COR-L47 (cell line): ENCODE results near the gene OSMR.
"Not testable (repeated sequence)": the region's sequence is repeated elsewhere in the genome, so short reads cannot be mapped to it uniquely, and the experiment has no call there.

Source experiments
- DNase-seq: peaks from one replicate; lab custom pipeline; 2025; lab: John Stamatoyannopoulos, UW

Gene OSMR

DNA sequence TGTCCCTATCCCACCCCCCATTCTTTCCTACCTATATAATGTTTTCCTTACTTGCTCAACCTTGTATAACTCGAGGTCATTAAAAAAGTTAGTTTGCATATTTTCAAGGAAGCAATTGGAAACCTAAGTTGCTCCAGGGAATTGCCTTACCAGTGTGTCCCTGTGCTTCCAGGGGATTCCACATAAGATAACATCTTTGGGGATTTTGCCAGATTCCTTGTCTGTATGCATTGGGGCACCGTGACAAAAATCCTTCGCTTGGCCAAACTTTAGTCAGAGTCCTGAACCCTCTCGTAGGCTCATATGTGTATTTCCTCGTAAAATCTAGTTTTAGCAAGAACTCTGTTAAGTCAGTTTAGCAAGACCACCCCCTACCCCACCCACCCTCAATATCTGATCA, 14.7 kb upstream of the OSMR start:
- DNase-seq = no peak

DNA sequence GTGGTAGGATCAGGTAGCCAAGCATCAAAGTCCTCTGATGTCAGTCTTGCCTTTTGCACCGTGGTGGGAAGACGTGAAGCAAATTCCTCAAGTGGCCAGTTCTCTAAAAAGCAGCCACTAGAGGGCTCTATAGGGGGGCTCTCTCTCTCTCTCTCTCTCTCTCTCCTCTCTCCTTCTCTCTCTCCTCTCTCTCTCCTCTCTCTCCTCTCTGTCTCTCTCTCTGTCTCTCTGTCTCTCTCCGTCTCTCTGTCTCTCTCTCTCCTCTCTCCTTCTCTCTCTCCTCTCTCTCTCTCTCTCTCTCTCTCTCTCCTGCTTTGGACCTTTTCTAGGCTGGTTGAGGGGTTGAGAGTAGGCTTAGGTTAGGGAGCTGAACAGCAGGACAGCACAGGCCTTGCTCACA, 13.9 kb upstream of the OSMR start:
- DNase-seq = no peak

DNA sequence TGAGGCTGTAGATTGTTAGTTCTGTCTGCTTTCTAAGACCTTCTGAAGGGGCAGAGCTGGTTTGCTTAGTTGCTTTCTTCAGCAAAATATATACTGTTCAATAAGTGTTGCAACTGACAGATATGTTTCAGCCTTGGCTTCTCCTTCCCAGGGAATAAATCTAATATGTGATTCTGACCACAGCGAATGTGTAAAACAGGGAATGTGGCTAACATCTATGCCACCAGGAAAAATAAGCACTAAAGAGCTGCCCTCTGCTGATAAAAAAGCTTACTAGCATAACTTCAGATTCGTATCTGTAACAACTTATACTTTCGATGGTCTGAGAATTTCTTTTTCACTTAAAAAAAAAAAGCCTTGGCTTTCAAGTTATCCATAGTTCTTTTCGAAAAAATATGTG, 13.0 kb upstream of the OSMR start:
- DNase-seq = no peak

DNA sequence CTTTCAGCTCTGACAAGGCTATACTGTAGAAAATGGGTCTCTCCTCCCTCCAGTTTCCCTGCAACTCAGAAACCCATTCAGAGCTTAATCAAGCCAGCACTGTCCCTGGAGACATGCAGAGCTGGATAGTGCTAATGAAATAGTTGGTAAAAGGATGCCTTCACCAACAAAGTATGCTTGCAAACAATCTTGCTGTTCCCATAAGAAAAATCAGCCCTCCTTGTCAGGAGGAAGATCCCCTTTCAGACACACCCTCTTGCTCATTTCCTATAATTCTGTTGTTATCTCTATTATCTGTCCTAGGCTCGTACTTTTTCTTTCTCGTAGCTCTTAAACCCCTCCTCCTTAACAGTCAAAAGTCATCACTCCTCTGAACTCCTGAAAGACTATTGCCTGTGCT, 9.9 kb upstream of the OSMR start:
- no peak for DNase-seq

DNA sequence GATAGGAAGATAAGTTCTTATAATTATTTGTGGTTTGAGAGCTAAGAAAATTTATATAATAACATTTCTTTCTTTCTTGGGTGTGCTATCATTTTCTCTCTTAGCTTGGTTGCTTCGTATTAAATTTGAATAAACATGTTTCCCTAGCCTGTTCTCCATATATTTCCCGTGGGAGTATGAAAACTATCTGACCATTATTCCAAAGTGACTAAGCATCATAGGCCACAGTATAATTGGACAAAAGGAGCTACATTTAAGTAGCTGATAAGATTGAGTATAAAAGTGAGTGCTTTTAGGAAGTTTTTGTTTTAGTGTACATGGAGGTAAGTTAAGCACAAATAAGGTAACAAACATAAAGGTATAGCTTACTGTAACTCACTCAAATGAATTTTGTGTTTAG, 8.4 kb upstream of the OSMR start:
- no peak for DNase-seq

DNA sequence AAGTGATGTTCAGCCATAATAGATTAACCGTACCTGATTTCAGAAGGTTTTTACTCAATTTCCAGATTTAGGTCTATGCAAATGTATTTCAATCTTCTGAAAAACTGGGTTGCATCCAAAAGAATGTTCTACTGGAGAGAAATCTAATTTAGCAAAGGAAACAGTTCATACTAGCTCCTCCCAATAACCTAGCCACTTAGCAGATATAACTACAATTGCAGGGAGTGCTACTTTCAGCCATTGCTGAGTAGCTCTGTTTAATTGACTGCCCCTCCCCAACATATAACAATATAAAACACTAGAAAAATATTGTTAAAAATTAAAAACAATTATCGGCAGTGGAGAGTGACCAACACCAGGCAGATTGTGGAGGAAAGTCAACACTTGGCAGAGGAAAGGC, 7.9 kb upstream of the OSMR start:
- DNase-seq = no peak

DNA sequence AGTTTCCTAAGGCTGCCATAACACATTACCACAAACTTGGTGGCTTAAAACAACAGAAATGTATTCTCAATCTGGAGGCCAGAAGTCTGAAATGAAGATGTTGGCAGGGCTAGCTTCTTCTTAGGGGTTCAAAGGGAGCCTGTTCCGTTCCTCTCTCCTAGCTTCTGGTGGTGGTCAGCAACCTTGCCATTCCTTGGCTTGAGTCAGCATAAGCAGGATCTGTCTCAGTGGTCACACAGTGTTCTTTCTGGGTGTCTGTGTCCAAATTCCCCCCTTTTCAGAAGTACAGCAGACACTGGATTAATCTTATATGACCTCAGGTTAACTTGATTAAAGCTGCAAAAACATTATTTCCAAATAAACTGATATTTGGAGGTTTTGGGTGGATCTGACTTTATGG, 2.1 kb upstream of the OSMR start:
- DNase-seq = no peak

DNA sequence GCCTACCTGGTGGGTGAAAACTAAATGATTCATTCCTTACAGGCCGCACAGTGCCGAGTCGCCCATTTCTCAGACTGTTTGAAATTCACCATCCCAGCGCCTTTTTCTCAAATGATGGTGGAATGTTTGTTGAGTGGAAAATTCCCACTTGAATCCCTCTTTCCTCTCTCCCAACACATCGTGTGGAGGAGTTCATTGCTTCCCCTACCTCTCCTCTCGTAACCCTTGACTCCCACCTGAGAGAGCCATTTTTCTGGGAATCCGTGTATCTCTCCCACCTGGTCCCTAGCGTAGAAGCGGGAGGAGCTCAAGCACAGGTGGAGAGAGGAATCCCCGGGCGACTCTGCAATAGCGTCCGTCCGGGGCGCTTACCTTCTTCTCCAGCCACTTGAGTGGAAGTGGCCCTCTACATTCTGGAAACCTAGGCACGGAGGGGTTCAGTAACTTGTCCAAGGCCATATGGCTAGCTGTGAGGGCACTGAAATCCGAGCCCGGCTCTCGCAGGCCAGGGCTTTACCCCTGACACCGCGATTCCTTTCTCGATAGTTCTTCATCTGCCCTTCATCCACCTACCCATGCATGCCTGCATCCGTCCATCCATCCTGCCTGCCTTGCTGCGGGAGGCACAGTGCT, 683 bp downstream of the OSMR start:
- no peak for DNase-seq

DNA sequence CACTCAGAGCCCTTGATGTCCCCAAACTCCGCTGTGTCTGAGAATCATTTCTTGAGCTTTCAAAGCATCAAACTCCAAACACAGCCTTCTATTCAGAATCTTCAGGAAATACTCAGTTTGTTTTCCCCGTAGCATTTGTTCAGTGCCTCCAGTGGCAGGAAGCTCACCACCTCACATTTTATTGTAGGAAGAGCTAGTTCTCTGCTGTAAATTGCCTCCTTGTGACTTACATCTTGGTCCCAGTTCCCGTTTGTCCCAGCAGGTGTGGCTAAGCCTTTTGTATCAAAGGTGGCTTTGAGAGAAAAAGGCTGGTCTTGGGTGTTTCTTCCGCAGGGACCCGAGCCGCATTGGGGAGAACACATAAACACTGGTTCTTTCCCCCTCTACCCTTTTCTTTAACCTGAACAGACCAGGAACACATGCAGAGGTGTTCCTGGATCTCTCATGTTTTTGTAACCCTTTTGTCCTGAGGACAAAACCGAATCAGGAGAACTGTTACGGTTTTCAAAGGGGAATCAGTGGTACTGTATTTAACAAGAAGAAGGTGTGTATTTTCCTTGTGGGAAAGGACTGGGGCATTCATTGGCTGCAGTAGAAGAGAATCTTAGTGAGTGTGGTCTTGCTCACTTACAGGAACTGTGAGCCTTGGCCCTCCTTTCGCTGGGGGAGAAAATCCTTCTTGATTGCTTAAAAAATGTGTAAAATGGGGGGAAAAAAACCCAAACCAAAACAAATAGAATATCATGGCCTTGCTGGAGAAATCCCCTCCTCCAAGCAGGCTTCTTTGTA, 1.9 kb downstream of the OSMR start:
- no peak for DNase-seq

DNA sequence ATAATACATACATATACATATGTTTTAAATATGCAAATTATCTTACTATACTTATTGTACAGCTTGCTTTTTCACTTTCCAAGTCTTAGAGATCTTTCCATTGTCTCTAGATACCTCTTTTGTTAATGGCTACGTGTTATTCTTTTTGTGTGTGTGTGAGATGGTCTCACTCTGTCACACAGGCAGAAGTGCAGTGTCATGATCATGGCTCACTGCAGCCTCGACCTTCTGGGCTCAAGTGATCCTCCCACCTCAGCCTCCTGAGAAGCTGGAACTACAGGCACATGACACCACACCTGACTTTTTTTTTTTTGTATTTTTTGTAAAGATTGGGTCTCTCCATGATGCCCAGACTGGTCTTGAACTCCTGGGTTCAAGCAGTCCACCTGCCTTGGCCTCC, 2.8 kb downstream of the OSMR start:
- DNase-seq = no peak

DNA sequence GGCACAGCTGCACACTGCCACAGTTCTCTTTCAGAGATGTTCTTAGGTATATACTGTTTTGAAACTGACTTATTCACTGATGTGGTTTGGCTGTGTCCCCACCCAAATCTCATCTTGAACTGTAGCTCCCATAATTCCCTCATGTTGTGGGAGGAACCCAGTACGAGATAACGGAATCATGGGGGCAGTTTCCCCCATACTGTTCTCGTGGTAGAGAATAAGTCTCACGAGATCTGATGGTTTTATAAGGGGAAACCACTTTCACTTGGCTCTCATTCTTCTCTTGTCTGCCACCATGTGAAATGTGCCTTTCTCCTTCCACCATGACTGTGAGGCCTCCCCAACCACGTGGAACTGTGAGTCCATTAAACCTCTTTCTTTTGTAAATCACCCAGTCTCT, 5.8 kb downstream of the OSMR start:
- DNase-seq = not testable (repeated sequence)

DNA sequence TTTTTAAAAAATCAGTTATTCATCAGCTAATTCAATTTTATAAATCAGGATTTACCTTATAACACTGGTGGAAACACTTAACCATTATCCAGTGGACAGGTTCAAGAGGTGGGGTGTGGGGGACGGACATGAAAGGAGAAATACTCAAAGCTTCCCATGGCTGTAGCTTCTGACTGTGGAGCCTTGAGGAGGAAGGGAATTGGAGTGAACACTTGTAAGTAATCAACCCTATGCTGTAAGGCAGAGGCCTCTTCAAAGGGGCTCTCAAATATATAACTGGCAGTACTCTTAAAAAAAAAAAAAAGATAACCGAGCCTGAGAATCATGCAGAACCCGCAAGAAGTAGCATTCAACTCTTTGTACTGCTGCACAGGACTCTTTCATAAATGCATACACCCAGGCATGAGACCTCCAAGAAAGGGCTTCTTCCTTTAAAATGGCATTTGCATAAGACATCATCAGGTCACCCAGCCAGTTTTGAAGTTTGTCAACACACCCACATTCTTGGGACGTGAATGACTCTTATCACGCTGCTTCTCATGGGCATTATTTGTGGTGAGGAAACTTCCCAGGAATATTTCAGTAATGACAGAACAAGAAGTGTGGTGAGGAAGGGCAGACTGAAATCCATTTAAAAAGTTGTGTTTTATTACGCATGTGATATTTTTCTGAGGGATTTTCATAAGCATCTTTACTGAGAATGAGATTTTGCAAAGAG, 8.1 kb downstream of the OSMR start:
- DNase-seq = no peak

DNA sequence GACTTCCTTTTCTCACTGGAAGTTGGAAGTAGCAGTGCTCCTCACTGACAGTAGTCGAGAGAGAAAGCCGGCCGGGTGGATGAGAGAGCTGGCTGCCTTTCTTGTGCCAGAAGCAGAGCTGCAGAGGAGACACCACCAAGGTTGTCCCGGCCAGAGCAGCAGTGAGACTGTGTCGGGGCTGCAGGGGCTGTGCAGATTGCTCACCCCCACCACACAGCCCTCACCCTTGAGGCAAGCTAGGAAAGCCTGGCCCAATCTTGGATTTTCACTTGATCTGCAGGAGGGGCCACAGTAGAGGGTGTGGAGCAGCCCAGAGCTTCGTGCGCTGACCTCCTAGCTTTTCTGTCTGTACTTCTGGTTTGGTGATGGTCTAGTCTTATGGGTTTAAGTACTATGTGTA, 9.1 kb downstream of the OSMR start:
- no peak for DNase-seq

DNA sequence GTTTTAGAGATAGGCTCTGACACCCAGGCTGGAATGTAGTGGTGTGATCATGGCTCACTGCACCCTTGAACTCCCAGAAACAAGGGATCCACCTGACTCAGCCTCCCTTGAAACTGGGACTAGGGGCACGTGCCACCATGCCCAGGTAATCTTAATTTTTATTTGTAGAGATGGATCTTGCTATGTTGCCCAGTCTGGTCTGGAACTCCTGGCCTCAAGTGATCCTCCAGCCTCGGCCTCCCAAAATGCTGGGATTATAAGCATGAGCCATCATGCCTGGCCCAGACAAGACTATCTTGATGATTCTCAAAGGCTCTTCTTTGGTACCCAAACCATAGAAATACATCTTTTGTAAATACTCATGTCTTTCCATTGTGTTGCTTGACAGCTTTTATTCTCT, 10.8 kb downstream of the OSMR start:
- DNase-seq = no peak

DNA sequence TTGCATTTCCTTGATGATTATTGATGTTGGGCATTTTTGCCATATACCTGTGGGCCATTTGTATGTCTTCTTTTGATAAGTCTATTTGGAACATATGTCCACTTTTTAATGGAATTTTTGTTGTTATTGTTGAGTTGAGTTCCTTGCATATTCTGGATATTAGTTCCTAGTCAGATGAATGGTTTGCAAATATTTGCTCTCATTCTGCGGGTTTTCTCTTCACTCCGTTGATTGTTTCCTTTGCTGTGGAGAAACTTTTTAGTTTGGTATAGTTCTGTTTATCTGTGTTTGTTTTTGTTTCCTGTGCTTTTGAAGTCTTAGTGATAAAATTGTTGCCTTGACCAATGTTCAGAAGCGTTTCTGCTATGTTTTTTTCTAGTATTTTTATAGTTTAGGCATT, 13.0 kb downstream of the OSMR start:
- no peak for DNase-seq

DNA sequence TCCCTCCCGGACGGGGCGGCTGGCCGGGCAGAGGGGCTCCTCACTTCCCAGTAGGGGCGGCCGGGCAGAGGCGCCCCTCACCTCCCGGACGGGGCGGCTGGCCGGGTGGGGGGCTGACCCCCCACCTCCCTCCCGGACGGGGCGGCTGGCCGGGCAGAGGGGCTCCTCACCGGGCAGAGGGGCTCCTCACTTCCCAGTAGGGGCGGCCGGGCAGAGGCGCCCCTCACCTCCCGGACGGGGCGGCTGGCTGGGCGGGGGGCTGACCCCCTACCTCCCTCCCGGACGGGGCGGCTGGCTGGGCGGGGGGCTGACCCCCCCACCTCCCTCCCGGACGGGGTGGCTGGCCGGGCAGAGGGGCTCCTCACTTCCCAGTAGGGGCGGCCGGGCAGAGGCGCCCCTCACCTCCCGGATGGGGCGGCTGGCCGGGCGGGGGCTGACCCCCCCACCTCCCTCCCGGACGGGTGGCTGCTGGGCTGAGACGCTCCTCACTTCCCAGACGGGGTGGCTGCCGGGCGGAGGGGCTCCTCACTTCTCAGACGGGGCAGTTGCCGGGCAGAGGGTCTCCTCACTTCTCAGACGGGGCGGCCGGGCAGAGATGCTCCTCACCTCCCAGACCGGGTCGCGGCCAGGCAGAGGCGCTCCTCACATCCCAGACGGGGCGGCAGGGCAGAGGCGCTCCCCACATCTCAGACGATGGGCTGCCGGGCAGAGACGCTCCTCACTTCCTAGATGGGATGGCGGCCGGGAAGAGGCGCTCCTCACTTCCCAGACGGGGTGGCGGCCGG, 16.4 kb downstream of the OSMR start:
- not testable (repeated sequence) for DNase-seq

DNA sequence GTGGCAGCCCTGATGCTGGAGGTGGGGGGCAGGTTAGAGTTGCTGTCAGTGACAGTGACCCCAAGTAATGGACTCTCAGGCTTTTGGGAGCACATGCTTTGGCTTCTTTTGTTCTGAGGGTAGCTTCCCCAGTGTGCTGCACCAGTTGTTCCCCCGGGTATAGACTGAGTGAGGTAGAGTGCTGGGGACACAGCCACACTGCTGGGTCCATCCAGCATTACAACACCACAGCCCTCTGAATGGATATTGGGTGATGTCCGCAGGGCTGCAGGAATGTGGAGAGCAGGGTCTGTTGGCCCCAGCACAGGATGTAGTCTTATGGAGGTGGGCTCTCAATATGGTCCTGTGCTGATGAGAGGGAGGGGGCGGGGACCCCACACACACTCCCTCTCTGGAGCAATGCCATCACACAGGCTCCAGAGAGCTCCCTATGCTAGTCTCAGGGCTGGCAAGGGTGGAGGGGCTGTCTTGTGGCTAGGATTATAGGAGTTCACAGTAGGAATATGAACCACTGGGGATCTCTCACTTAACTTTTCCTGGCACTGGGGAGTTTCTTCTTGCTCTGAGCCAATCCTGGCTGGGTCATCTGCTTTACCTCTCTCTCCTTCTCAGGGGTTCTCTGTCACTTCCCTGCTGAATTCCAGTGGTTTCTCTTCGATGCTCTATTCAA, 20.7 kb downstream of the OSMR start:
- no peak for DNase-seq

DNA sequence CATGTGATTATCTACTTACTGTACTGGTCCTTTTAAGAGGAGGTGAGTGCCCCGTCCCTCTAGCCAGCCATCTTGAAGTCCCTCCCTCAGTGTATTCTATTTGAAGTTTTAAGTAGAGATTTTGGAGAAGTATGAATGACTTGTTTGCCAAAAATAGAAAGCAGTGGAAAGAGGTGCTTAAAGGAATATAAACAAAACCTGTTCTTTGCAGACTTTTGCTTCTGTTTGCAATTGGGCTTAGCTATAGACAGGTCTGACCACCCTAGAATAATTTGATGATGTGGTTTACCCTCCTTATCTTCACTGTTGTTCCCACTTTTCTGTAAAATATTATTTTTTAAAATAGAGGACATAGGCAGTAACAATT, 21.2 kb downstream of the OSMR start:
- no peak for DNase-seq

DNA sequence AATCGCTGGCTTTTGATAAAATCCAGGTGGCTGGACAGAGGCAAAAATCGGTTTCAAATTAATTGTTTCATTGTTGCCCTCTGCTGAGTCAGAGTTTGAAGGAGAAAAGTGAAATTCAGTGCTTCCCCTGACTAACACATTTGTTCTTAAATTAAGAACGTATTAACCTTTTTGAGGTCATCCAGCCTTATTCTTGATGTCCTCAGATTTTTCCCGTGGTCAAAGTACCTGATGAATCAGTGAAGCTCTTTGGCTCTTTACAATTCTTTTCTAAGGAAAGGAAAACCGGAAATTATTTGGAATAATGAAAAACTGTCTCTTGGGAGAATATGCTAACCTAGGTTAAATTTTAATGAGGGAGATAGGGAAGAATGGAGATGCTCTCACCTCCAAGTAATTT, 21.6 kb downstream of the OSMR start:
- no peak for DNase-seq

DNA sequence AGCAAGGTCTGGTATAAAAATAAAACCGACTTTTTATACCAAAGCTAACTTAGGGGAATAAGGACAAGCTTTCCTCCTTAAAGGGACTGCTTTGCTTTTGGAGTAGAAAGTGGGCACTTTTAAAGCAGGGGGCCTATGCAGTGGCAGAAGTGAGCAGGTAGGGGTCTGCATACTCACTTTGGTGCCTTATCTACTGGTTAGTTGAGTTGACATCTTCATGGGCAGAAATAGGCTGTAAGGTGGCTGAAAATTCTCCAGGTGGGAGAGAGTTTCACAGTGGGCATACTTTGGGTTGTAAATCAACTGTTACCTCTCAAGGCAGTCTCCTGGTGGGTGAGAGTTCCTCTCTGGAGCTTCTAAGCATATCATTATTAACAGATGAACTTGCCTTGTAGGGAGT, 24.8 kb downstream of the OSMR start:
- DNase-seq = no peak

DNA sequence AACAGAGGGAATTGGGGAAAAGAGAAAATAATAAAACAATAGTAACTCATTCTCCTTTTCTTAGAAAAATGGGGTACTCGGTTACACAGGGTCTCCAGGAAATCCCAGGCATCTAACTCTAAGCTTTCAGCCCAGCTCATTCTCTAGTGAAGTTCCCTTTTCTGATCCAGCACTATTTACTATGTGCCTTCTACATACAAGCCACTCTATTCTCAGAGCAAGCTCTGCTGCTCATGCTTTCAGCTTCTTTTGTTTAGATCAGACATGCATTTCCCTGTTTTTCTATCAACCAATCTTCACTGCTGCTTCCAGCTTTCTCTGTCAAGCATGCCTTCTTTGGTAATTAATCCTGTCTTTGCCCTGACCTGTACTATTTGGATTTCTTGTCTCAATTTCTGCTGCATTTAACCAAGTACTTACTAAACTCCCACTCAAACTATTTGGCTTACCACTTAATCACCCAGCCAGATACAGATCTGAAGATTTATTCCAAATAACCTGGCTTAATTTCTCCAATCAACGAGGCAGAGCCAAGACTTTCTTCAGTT, 25.3 kb downstream of the OSMR start:
- DNase-seq = no peak
